GM10847 (cell line): Measurements from ENCODE around the gene SCN10A.

ENCODE experiments used
- POLR2A ChIP-seq: IDR thresholded peaks from 2 replicates; pipeline ENCODE4 v1.6.1; 2011; ENCODE audit not compliant: insufficient read length; ENCODE audit errors: extremely low read depth

SCN10A gene

GRCh38 chr3:38805004-38805403, 11.0 kb downstream of the SCN10A start:
- no peak for TF ChIP-seq POLR2A

- TF ChIP-seq POLR2A, result no peak
These were observed 15.5 kb downstream of the SCN10A start for GRCh38 chr3:38800511-38800910.

GRCh38 chr3:38793721-38794120, 22.3 kb downstream of the SCN10A start:
- no peak for TF ChIP-seq POLR2A

GRCh38 chr3:38792983-38793382, 23.0 kb downstream of the SCN10A start:
- TF ChIP-seq POLR2A, result no peak

- TF ChIP-seq POLR2A, result no peak
These were observed 33.9 kb downstream of the SCN10A start for GRCh38 chr3:38782148-38782547.

GRCh38 chr3:38773528-38773927, 42.5 kb downstream of the SCN10A start:
- TF ChIP-seq POLR2A, result no peak

GRCh38 chr3:38763569-38763968, 52.4 kb downstream of the SCN10A start:
- no peak for TF ChIP-seq POLR2A

- TF ChIP-seq POLR2A, result no peak
These were observed 57.5 kb downstream of the SCN10A start for GRCh38 chr3:38758557-38758956.

- TF ChIP-seq POLR2A, result no peak
These were observed 58.3 kb downstream of the SCN10A start for GRCh38 chr3:38757721-38758120.

GRCh38 chr3:38756892-38757291, 59.1 kb downstream of the SCN10A start:
- no peak for TF ChIP-seq POLR2A

GRCh38 chr3:38755130-38755529, 60.9 kb downstream of the SCN10A start:
- no peak for TF ChIP-seq POLR2A

GRCh38 chr3:38746641-38747040, 69.4 kb downstream of the SCN10A start:
- no peak for TF ChIP-seq POLR2A

- TF ChIP-seq POLR2A, result no peak
These were observed 73.0 kb downstream of the SCN10A start for GRCh38 chr3:38743043-38743442.

- TF ChIP-seq POLR2A, result no peak
These were observed 73.5 kb downstream of the SCN10A start for GRCh38 chr3:38742550-38742949.

GRCh38 chr3:38740537-38740936, 75.5 kb downstream of the SCN10A start:
- TF ChIP-seq POLR2A, result no peak

GRCh38 chr3:38739931-38740330, 76.1 kb downstream of the SCN10A start:
- no peak for TF ChIP-seq POLR2A

GRCh38 chr3:38739396-38739689, 76.7 kb downstream of the SCN10A start:
- TF ChIP-seq POLR2A, result no peak
